GM12801 (cell line): ENCODE results near the gene TSSK2.

Source experiments
- TF ChIP-seq, protein P1 (sequence below): IDR thresholded peaks from one replicate; pipeline ENCODE4 v1.5.1; 2011; ENCODE audit warnings: control low read depth; ENCODE audit not compliant: insufficient read length; ENCODE audit errors: extremely low read depth

The TSSK2 gene

GRCh38 chr22:19180740-19181410 is 49.8 kb downstream of the TSSK2 start:
- TF ChIP-seq, protein P1, sequence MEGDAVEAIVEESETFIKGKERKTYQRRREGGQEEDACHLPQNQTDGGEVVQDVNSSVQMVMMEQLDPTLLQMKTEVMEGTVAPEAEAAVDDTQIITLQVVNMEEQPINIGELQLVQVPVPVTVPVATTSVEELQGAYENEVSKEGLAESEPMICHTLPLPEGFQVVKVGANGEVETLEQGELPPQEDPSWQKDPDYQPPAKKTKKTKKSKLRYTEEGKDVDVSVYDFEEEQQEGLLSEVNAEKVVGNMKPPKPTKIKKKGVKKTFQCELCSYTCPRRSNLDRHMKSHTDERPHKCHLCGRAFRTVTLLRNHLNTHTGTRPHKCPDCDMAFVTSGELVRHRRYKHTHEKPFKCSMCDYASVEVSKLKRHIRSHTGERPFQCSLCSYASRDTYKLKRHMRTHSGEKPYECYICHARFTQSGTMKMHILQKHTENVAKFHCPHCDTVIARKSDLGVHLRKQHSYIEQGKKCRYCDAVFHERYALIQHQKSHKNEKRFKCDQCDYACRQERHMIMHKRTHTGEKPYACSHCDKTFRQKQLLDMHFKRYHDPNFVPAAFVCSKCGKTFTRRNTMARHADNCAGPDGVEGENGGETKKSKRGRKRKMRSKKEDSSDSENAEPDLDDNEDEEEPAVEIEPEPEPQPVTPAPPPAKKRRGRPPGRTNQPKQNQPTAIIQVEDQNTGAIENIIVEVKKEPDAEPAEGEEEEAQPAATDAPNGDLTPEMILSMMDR, result no peak

- TF ChIP-seq, protein P1, result no peak
These were observed 50.8 kb downstream of the TSSK2 start for GRCh38 chr22:19181786-19182471.
